ENCODE data around the gene PRPF31.
A peak's percentile ranks its signal among the peaks of the same experiment; 100 is the strongest.

Gene PRPF31

DNA sequence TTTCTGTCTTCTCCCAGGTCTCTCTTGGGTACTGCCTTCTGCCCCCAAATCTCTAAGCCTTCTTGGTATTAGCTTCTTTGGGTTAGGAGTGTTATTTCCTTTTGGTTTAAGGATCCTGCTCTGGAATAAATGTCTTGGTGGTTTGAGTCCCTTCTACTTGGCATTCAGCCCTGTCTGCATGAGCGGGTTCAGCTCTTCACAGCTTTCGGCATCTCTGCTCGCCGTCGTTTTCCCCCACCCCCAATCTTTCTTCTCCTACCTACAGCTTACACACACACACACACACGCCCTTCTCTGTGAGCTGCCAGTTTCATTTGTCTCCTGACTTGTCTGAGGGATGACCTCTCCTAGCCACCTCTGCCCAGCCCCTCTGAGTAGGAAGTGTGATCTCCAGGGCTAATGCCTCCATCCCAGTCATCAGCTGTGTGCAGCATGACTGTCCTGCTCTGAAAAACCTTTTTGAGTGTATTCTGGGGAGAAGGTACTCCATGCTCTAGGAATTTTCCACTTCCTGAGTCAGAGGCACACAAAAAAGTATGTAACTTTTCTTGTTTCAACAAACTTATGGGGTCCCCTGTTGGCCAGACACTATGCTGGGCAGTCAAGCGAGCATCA lies 26.7 kb downstream of the PRPF31 start:
- DNase-seq = no peak

DNA sequence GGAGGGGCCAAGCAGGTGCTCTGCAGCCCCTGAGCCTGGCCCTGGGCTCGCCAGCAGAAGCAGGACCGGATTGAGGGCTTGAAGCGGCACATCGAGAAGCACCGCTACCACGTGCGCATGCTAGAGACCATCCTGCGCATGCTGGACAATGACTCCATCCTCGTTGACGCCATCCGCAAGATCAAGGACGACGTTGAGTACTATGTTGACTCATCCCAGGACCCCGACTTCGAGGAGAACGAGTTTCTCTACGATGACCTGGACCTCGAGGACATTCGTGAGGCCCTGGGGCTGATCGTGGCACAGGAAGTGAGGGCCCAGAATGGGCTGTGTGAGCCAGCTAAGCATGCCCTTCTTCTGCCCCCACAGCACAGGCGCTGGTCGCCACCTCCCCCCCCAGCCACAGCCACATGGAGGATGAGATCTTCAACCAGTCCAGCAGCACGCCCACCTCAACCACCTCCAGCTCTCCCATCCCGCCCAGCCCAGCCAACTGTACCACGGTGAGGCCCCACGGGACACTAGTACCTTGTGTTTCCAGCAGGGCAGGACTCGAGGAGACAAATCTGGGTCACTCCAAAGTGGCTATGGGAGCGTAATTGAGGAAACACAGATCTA lies 30.1 kb downstream of the PRPF31 start:
- DNase-seq = no peak

DNA sequence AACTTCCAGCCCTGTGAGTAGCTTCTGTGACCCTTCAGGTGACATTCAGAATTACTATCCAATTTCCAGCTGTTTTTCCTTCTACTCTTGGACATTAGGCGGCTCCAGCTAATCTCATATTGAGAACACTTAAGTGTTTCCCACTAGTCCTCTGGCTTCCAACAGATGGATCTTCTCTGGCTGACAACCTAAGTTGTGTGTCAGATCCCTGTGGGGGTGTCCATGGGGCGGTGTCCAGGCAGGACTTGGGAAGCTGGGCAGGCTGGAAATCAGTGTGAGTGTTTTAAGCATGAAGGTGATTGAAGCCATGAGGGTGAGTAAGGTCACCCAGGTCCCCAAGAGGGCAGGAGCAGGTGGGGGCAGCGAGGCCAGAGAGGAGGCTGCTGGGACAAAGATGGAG lies 32.1 kb downstream of the PRPF31 start:
- DNase-seq = no peak

DNA sequence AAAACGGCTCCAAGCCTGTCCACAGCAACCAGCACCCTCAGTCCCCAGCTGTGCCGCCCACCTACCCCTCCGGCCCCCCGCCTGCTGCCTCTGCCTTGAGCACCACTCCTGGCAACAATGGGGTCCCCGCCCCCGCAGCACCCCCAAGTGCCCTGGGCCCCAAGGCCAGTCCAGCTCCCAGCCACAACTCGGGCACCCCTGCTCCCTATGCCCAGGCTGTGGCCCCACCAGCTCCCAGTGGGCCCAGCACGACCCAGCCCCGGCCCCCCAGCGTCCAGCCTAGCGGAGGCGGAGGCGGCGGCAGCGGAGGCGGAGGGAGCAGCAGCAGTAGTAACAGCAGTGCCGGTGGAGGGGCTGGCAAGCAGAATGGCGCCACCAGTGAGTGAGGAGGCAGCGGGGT lies 32.6 kb downstream of the PRPF31 start:
- no peak for DNase-seq

DNA sequence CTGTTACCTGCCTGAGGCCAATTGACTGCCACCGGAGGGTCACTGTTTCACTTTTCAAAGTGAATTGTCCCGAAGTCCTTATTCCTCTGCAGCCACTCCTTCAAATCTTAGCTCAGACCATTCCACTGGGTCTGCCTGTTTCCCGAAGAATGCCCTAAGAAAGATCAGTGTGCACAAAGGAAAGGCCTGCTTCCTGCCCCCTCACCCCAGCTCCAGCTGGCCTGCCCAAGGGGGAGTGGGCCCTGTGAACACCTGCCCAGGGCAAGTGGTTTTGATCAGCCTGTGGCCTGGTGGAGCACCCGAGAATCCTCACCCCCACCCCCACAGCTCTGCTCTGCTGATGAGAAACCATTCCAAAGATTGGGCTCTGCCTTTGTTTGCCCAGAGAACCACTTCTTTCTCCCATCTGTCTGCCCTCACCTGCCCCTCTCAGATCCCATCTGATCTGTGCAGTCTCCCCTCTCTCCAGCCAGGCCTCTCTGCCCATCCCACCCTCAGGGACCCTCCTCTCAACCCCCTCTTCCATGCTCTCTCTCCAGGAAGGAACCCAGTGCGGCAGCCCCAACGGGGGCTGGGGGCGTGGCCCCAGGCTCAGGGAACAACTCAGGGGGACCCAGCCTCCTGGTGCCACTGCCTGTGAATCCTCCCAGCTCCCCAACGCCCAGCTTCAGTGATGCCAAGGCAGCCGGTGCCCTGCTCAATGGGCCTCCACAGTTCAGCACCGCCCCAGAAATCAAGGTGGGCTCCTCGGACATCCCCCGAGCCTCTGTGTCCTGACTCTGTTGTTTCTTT lies 33.7 kb downstream of the PRPF31 start:
- DNase-seq = no peak

DNA sequence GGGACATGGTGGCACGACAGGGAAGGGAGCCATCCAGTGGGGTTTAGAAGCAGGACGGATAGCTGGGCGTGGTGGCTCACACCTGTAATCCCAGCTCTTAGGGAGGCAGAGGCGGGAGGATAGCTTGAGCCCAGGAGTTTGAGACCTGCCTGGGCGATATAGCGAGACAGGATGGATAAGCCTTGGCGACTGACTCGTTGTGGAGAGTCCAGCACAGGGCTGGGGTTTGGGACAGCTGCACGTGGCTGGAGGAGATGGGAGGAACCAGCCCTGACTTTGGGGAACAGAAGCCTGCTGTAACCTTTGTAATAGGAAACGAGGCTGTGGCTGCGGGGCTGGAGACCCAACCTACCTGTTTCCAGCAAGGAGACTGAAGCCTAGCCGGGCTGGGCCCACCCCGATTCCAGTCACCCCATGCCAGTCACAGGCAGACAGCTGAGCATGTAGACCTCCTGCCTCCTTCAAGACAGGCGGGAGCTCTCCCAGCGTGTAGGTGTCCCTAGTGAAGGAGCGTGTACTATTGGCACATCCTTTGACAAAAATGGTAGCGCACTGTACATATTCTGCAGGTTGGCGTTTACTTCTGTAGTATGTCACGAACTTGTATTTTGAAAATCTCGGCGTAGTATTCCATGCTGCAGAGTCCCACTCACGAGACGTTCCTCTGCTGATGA lies 35.9 kb downstream of the PRPF31 start:
- no peak for DNase-seq

DNA sequence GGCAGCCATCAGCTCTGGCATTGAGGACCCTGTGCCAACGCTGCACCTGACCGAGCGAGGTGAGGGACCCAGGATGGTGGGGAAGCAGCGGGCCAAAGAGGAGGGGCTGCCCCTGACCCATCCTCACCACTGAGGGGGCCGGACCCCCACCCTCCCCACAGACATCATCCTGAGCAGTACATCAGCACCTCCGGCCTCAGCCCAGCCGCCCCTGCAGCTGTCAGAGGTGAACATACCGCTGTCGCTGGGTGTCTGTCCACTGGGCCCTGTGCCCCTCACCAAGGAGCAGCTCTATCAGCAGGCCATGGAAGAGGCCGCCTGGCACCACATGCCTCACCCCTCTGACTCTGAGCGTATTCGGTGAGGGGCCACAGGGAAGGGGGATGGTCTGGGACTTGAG lies 36.7 kb downstream of the PRPF31 start:
- DNase-seq = no peak

DNA sequence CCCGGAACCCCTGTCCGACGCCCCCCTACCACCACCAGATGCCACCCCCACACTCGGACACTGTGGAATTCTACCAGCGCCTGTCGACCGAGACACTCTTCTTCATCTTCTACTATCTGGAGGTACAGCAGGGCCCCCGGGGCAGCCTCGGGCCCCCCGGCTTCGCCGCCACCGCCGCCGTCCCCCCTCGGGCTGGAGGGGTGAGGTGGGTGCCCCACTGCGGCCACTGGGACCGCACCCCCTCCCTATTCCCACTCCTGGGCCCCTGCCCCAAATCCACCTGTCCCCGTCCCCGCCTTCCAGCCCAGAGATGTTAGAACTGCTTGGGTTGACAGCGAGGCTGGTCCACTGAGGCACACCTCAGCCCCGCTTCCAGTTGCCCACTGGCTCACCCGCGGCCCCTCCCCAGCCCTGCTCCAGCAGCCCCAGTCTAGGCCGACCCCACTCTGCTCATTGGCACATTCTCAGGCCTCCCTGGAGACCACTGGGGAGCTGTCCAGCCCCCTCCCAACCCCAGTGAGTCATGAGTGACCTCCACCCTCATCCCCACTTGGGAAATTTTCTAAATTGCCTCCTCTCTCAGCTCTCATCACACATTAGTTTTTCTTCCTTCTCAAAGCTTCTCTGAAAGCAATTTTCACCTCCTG lies 37.4 kb downstream of the PRPF31 start:
- DNase-seq = no peak

DNA sequence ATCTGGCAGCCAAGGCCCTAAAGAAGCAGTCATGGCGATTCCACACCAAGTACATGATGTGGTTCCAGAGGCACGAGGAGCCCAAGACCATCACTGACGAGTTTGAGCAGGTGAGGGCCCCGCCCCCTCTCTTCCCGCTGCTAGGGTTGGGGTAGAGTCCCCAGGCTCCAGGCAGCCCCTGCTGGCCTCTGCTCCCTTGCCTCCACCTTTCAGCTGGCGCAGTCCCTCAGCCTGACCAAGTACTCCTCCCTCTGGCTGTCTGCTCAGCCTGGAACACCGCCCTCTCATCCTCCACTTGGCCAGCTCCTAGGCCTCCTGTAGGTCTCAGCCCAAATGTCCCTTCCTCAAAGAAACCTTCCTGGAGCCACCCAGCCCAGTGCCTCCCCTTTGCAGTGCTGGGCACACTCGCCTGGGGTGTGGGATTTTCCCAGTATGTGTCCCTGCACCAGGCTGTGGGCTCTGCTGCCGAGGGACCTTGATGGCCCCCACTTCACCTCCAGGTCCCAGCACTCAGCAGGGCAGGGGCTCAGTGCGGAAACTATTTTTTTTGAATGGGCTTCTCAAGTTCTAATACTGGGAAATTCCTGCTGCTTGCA lies 38.3 kb downstream of the PRPF31 start:
- no peak for DNase-seq

DNA sequence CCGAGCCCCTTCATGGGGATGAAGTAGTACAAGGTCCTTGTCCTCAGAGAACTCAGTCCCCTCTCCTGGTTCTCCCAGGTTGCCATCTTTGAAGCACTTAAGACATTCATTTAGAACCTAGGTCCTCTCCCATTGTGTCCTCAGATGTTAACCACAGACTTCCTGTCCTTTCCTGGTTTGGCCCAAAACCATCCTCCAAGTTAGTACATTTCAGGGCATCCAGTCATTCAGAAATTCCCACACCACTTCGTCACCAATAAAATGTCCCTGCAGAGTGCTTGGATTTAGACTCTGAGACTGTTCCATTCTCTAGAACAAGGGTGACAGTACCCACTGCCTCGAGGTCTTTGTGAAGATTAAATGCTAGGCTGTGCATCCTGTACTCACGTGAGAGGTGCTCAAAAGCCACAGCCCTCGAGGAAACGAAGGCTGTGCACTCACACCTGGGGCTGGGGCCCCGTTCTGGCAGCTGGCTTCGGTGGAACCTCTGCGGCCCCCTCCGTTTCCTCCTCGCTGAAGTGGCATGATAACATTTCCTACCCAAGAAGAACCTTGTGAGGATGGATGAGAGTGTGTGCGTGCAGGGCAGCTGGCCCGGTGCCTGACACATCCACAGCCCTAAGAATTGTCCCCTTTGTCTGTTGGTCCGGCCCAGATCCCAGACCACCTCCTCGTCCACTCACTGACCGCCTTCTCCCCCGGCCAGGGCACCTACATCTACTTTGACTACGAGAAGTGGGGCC lies 39.2 kb downstream of the PRPF31 start:
- no peak for DNase-seq

DNA sequence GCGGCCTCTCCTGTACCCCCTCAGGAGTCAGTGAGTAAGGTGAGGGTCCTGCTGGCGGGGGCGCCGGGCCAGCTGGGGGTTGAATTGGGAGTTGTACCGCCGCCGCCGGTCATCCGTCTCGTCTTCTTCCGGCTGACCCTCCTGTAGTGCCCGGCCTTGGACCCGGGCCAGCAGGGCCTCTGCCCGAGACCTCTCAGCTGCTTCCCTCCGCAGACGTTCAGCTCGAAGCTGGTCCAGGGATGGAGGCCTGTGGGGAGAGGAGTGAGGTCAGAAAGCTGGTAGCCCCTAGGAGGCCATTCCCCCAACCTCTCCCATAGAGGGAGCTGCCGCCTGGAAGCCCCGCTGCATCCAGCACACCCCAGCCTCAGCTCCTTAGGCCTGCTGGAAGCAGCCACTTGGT lies 40.1 kb downstream of the PRPF31 start:
- no peak for DNase-seq

DNA sequence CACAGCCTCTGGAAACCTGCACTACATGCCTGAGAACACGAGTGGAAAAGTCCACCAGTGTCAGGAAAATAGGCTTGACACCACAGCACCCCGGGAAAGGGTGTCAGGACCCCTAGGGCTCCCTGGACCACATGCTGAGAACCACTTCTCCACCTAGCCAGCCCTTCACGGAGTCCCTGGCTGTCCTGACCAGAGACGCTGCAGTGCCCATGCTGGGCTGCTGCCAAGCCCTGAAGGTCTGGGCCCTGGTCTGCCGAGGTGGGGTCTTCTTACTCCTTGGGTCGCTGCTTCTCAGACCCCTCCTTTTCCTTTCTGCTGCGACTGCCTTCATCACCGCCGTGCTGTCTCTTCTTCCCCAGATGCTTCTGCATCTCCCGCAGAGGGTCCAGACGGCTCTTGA lies 40.9 kb downstream of the PRPF31 start:
- DNase-seq = no peak

DNA sequence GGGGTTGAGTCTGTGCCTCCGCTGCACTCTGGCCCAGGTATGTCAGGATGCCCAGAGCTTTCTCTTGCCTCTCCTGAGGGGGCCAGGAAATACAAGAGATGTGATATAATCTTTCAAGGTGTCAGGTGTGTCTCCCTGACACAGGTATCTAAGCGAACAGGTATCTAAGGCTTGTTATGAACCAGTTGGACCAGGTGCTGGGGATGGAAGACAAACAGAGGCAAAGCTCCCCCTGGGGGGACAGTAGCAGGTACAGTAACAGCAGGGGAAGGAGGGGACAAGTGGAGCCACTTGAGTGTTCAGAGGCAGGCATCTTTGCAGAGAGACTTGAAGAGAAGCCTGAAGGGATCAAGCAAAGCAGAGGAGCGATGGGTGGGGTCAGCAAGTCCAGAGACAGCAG lies 41.4 kb downstream of the PRPF31 start:
- DNase-seq = no peak

DNA sequence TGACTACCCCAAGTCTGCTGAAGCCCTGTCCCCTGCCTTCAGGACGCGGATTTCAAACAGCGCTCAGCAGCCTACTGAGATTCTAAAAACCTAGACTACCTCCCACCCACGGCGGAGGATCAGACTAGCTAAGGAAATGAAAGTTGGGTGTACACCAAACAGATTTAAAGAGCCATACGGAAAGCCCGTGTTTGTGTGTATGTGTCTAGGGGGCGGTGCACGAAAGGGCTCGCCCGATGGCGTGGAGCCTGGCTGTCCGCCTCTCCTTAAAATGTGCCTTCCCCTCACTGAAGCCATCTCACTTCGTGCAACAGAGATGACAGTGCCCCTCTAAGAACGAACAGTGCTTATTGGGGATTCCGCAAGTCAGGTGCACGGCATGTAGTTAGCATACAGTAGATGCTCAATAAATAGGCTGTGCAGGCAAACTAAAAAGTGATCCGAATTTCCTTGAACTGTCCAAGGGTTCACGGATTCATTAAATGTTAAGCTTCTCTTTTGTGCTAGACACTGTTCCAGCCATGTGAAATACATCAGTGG lies 43.3 kb downstream of the PRPF31 start:
- no peak for DNase-seq

DNA sequence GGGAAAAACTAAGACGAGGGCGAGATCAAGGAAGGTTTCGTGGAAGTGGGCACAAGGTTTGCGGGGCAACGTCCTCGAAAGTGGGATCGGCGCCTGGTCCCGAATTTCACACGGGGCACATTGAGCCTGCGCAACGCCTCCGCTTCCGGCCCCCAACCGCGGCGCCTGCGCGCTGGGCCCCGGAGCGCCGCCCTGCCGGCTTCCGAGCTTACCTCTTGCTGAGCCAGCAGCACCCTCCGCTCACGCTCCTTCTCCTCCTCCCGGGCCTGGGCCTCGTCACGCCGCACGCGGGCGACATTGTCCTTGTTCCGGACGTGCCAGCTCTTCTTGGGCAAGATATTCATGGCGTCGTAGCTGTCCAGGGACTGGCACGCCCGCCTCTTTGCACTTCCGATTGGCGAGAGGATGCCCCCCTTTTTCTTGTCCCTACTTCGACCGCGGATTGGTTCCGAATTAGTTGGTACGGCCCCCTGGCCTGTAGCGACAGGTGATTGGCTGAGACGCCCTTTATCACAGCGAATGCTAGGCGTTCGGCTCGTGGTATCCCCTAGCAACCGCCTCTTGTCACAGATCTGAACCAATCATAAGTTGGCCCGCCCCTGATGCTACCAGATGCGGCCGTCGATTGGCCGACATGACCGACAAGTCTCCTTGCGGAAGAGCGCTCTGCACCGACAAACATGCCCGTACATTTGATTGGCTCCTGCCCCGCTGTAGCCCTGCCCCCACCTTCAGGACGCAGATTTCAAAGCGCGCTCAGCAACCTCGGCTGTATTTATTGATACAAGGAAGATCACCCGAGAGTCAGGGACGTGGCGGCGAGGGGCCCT lies 44.0 kb downstream of the PRPF31 start, which contains the start of gene LENG1:
LENG1 (minus strand) TSS at position 370 of the 830 bp plus-strand sequence; CDS start at position 344, 26 bp downstream.
- DNase-seq = peak; percentile 98

DNA sequence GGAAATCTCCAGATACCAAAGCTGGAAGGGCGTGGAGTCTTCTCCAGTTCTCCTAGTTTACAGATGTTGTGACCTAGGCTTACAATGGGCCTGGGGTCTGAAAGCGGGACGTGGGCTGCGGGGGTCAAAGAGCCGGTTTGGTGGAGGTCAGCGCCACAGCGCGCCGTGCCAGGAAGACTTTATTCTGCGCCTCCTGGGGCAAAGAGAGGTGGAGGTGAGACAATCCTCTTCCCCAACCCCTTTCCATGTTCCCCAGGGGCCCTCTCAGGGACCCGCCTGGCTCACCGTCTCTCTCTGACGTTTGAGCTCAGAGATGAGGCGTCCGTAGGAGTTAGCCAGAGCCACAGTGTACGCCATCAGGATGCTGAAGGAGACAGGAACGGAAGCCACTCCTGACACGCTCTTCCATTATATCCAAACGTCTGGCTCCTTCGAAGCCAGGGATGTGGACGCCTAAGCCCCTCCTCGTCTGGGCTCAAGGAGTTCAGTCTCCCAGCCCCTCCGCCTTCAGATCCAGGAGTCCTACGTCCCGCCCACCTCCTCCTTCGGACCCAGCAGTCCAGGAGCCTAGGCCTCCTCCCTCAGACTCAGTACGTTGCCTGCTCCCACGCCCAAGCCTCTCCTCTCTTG lies 44.7 kb downstream of the PRPF31 start:
- DNase-seq = no peak

DNA sequence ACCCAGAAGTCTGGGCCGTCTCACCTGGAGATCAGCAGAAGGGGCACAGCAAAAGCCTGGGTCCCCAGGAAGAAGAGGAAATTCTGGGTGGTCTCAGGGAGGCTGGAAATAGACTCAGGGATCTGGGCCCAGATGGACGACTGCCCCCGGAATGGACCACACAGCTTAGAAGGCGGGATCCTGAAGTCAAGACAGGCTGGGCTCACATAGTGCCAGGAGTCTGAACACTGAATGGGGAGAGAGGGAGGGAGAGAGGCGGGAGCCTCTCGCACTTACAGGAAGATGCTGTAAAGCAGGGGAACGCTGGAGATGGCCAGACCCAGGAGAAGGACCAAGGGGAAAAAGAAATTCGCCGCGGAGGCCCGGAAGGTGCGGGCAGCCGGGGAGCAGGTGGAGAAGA lies 45.3 kb downstream of the PRPF31 start:
- DNase-seq = no peak

DNA sequence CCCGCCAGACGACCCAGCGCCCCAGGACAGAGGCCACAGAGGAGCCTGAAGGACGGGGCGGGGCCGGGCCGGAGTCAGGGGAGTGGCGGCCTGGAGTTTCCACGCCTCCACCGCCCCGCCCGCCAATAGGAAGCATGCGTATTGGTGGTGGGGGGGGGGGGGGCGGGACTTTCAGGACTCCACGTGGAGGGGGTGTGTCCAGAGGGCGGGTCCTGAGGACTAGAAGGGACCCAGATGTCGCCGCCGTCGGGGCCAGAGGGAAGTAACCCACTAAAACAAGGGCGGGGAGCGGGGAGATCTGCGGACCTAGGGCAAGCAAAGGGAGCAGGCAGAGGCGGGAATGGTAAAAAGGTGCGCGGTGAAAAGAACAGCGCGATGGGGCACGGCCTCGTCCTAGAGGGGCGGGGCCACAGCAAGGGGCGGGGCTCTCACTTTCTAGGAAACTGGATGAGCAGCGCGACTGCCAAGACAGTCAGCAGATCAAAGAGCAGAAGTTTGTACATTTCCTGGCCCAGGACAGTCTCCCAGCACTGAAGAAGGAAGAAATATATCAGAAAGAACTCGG lies 46.8 kb downstream of the PRPF31 start:
- no peak for DNase-seq

DNA sequence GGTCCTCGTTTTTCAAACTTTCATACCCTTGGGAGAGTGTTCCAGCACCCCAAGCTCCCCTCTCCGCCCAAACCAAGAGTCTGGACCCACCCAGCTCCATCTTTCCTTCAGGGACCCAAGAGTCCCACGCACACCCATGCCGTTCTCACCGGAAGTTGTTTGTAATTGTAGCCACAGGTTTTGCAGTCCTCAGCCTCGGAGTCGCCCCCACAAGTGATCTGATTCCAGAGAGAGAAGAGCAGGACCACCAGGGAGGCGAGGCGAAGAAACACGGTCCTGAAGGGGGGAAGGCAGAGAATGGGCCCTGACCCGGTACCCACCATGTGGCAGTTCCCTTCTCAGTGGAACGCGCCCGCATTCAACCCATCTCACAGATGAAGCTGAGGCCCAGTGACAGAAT lies 47.3 kb downstream of the PRPF31 start:
- no peak for DNase-seq

Data from NCI-H1092 (cell line).